DND-41 (cell line): ENCODE measurements around the gene HIBADH.

ENCODE experiments used
- EZH2 ChIP-seq: IDR thresholded peaks from 3 replicates; pipeline ENCODE4 v1.6.1; 2012; ENCODE audit warnings: borderline replicate concordance, low read depth, mild to moderate bottlenecking, moderate library complexity, low read length, inconsistent platforms; ENCODE audit not compliant: severe bottlenecking
- TF ChIP-seq, protein P1 (sequence below): IDR thresholded peaks from 2 replicates; pipeline ENCODE4 v1.5.1; 2012; ENCODE audit warnings: borderline replicate concordance, low read length, moderate library complexity, mild to moderate bottlenecking; ENCODE audit not compliant: poor library complexity, severe bottlenecking; ENCODE audit errors: extremely low read depth

DNA sequence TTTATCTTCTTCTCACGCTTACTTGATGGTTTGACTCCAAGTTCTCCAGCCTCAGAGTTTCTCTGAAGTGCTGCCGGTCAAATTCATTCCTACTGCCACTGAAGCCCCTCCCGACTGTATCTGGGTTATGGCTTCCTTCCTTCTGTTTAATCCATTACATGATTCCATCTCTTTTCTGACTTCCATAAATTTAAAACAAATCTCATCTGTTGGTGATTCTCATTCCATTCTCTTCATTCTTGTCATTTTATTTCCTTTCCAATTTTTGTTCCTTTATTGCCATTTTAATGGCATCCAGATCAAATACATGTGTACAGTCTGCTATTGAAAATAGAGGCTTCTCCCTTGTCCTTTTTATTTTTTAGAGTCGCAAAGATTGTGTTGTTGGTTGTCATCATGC lies 25.4 kb upstream of the HIBADH start:
- TF ChIP-seq, protein P1, sequence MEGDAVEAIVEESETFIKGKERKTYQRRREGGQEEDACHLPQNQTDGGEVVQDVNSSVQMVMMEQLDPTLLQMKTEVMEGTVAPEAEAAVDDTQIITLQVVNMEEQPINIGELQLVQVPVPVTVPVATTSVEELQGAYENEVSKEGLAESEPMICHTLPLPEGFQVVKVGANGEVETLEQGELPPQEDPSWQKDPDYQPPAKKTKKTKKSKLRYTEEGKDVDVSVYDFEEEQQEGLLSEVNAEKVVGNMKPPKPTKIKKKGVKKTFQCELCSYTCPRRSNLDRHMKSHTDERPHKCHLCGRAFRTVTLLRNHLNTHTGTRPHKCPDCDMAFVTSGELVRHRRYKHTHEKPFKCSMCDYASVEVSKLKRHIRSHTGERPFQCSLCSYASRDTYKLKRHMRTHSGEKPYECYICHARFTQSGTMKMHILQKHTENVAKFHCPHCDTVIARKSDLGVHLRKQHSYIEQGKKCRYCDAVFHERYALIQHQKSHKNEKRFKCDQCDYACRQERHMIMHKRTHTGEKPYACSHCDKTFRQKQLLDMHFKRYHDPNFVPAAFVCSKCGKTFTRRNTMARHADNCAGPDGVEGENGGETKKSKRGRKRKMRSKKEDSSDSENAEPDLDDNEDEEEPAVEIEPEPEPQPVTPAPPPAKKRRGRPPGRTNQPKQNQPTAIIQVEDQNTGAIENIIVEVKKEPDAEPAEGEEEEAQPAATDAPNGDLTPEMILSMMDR = no peak
- no peak for TF ChIP-seq EZH2
